HuH-7.5 (cell line): ENCODE measurements around the gene ENO3.

ENCODE experiments used
- DNase-seq: peaks from one replicate; pipeline ENCODE4 v3.0.0; 2011; ENCODE audit warnings: low spot score

The ENO3 gene

GRCh38 chr17:4973256-4974114, 22.6 kb downstream of the ENO3 start:
- no peak for DNase-seq

- DNase-seq: no peak
These were observed 23.3 kb downstream of the ENO3 start for GRCh38 chr17:4974115-4974670.

DNA sequence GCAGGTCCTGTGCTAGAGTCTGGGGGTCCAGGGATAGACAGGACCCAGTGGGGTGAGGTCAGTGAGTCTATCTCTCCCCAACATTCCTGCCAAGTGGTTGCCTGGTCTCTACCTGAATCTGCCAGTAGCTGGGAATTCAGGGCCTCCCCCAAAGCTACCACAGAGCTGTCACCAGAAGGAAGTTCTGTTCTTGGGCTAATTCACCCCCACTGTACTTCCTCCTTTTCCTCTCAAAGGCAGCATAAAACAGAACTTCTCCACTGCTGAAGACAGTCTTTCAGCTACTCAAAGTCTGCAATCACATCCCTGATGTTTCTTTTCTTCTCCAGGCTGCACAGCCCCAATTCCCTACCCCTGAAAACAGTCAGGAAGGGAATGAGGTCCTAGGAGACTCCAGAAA, 27.8 kb downstream of the ENO3 start:
- DNase-seq: no peak

DNA sequence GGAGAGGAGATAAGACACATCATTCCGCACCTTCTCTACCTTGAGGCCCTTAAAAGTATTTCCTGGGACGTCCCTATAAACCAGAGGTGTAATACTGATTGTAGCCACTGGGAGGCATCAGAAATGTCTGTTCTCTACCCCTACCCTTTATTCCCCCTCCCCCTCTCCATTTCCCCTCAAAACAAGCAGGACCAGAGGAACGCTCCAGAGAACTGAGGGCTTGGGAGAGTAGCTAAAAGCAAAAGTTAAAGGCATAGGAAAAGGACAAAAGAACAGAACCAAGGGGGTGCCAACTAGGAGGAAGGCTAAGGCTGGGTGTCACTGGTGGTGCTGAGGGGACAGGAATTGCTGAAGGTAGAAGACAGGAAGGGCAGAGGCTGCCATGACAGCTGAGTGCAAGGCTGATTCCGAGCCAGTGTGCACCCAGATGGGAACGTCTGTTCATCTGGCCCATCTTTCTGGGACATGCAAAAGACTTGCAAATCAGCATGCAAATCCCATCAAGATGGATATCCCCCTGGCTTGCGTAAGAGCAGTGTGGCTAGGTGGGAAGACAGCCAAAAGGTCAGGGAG, 29.8 kb downstream of the ENO3 start:
- DNase-seq: no peak

DNA sequence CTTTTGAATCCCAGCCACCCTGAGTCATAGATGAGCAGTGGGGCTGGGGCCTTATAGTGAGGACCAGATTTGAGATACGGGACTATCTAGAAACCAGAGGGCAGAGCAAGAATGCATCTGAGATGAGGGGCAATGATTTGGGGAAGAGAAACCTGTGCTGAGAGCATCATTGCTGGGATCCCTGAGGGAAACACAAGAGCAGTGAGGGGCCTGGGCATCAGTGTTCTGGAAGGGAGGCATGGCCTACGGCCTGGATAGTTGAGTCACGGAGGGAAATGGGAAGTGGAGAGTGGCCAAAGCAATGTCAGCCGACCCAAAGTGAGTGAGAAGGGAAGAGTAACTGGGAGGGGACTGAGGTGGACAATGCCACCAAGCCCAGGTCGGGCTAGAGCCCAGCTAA, 31.4 kb downstream of the ENO3 start:
- DNase-seq: no peak

DNA sequence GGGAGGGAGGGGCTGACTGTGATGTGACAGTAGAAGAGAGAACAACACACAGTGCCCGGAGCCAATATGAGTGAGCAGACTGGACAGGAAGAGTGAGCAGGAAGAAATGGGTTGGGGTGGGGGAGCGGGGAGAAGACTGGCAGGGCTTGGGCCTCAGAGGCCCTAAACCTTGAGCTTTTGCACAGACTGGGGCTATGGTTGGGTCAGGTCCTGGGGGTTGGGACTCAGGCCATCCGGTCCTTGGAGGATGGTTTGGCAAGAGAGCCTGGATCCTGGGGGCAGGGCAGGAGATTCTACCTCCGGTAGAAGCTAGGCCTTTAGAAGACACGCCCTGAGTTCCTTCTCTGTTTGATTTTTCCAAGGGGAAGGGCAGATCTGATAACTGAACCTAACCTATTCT, 35.5 kb downstream of the ENO3 start:
- no peak for DNase-seq

- DNase-seq: peak; percentile 72
These were observed 36.2 kb downstream of the ENO3 start, which contains the start of gene CAMTA2 for GRCh38 chr17:4986951-4987766. Gene CAMTA2, minus strand, starts transcription at chr17:4987675. Its CDS starts 1,453 bp downstream, at chr17:4986222.

- no peak for DNase-seq
These were observed 37.0 kb downstream of the ENO3 start for GRCh38 chr17:4987767-4988567.

DNA sequence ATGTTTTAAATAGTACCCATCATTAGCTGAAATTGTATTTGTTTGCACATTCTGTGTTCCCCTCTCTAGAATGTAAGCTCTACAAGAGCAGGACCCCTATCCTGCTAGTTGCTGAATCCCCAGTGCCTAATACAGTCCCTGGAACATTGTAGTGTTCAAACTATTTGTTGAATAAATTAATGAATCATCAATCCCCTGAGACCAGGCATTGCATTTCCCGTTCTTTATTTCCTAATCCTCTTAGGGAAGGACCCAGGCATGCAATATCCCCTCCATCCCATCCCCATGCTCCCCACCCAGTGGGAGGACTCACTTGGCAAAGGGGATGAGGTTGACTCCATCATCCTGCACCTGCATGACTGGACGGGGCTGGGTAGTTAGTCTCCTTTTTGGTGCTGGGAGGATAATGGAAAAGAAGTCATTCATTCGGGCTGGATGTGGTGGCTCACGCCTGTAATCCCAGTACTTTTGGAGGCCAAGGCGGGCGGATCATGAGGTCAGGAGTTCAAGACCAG, 43.2 kb downstream of the ENO3 start:
- no peak for DNase-seq

- peak; percentile 95 for DNase-seq
These were observed 46.5 kb downstream of the ENO3 start, which contains the start of the genes INCA1 and KIF1C for GRCh38 chr17:4997302-4998026. Gene INCA1, minus strand, starts transcription at chr17:4997522. Its CDS starts 3,085 bp downstream, at chr17:4994437. Gene KIF1C, plus strand, starts transcription at chr17:4997950. Its CDS starts 2,297 bp downstream, at chr17:5000247.

DNA sequence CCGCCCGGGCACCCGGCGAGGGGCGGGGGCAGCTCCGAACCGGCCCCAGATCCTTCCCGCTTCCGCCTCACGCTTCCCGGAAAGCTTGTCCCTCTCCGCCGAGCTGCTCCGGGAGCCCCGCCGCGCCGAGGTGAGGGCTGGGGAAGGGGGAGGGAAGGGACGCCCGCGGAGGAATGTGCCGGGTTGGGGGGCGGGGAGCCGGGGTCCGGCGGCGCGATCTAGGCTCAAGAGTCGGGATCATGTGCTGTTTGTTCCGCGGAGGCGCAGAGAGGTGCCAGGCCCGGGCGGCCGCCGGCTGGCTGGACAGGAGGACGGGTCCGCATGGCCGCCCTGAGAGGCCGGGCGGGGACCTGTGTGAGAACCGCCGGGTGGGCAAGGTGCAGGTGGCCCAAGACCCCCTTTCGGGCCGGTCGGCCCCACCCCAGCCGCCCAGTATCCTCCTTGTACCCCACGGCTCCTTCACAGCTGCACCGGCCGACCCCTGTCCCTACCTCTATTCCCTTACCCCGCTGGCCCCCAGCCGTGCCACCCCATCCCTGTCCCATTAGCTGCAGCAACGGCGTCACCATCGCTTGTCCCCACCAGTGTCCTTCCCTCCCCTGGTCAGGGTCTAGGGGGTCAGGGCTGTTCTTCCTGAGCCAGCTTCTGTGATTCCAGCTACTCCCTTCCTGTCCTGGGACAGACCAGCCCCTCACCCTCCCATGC, 47.3 kb downstream of the ENO3 start:
- DNase-seq: no peak

GRCh38 chr17:4998732-4999429, 48.0 kb downstream of the ENO3 start:
- peak; percentile 82 for DNase-seq

DNA sequence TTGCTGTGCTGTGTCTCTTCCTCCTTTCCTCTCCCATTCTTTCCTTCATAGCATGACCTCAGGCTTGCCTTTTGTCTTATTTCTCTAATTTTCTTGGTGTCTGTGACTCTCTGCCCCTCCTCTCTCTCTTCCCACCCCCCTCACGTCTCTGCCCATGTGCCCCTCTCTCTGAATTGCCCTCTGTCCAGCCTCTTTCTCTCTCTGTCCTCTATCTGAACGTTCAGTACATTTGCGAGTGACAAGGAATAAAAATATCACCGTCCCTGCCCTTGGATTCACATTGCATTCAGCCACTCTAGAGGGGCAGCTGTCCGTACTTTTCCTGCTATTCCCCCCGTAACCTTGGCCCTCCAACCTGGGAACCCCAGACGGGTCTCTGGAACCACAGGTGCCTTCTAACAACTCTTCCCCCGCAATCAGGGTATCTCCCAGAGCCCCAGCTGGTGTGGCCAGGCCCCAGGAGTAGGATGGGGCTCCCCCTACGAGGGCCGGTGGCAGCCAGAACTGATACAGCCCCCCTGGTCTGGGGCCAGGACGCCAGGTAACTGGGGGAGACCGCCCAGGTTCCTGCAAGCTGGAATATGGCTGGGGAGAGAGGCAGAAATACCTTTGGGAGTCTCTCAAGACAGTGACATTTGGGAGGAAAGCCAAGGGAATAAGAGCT, 48.6 kb downstream of the ENO3 start:
- DNase-seq: no peak

DNA sequence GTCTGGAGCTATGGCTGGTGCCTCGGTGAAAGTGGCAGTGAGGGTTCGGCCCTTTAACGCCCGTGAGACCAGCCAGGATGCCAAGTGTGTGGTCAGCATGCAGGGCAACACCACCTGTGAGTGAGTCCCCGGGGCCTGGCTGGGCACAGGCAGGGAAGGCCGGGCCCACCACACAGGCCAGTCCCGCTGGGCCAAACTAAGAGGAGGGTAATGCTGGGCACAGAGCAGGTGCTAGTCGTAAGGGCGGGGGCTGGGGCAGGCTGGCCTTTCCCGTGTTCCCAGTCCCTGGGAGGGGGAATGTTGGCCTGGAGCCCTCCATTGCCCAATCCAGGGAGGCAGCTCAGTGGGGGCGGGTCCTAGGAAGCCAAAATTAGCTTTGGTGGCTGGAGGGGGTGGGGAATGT, 49.3 kb downstream of the ENO3 start:
- no peak for DNase-seq

DNA sequence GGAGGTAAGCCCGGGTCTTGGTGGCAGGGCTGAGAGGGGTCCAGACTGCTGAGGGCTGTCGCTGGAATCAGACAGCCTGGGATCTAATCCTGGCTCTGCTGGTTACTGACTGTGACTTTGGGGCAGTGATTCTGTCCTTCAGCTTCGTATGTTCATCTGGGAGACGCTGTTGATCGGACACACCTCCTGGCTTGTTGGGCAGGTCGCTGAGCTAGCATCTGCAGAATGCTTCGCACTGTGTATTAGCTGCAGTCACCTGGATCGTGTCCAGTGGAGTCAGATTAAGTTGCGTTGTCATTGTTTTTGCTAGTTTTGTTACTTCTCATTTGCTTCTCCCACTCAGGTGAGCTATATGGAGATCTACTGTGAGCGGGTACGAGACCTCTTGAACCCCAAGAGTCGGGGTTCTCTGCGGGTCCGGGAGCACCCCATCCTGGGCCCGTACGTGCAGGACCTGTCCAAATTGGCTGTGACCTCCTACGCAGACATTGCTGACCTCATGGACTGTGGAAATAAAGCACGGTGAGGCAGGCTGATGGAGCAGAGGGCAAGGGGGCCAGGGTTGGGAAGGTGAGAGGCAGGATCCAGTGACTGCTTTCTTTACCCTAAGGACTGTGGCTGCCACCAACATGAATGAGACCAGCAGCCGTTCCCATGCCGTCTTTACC, 51.3 kb downstream of the ENO3 start:
- no peak for DNase-seq

- no peak for DNase-seq
These were observed 52.4 kb downstream of the ENO3 start for GRCh38 chr17:5003214-5003867.
